Measurements from ENCODE around the gene TMEM81. TPM values are rescaled to one million over a fixed set of nuclear protein-coding genes. Genes with fewer than 3 reads are reported as not detected.

Gene TMEM81
- total and polyA plus RNA-seq, 2 of the 8 experiments (the other 6 are each of a cell fraction or from before 2014, with no cell fraction given): 2.1 to 5.9 TPM

DNA sequence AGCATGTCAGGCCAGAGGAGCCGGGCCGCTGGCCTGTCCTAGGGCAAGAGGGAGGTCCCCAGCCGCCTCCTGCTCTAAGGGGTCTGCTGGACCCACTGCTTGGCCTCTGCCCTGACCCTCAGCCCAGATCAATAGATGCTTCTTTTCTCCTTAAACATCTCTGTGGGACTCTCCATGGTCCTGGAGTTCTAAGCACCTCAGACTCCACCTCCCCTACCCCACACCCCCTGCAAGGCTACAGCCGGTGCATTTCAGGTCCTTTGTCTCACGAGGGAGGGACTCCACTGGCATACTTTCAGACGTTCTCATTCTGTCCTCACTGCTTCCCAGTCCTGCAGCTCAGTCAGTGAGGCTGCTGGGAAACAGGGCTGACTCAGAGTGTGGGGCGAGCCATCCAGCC lies 30.2 kb downstream of the TMEM81 start:
- Histone ChIP-seq H3K9me3 (ENCODE audit: insufficient read depth in 2 of 2, low read depth in 1 of 2, low read length in 1 of 2) (no peaks in the 10 kb centered on the region), H4K20me1 (replicated peaks in 1 of 2; ENCODE audit: control insufficient read depth in 1 of 2, insufficient read depth in 2 of 2, low read length in 2 of 2) (peaks cover 2% of the 10 kb centered on the region in 2 experiments), H2BK120ac (replicated peaks; ENCODE audit: low read depth, low read length) (no peak overlapping the region), H3K27me3 (replicated peaks in 1 of 4; ENCODE audit: control insufficient read depth in 3 of 4, extremely low read depth in 1 of 4, insufficient read depth in 3 of 4, low read length in 3 of 4) (no peaks in the 10 kb centered on the region), H3K23me2 (ENCODE audit: low read depth, low read length) (no peaks in the 10 kb centered on the region), H3K4ac (replicated peaks; ENCODE audit: insufficient read length, low read depth, low read length) (no peak overlapping the region), H3K4me3 (ENCODE audit: extremely low read depth in 1 of 4, insufficient read depth in 2 of 4, low read depth in 3 of 4, low read length in 4 of 4) (no peak overlapping the region), H3K79me2 (ENCODE audit: control insufficient read depth in 1 of 2, insufficient read depth in 2 of 2, low read length in 2 of 2) (no peaks in the 10 kb centered on the region), H4K5ac (ENCODE audit: insufficient read length, low read depth, low read length) (no peak overlapping the region), H2BK12ac (ENCODE audit: low read depth, low read length) (no peak overlapping the region), H3K4me2 (ENCODE audit: insufficient read depth in 1 of 2, low read depth in 2 of 2, low read length in 2 of 2) (no peak overlapping the region), H3K4me1 (replicated peaks in 1 of 4; ENCODE audit: control insufficient read depth in 3 of 4, insufficient read depth in 4 of 4, low read length in 3 of 4) (no peaks in the 10 kb centered on the region; a peak in 1 of 7 replicates), H2AK5ac (ENCODE audit: low read depth, low read length) (no peak overlapping the region), H2BK15ac (ENCODE audit: low read length) (no peak overlapping the region), H3K18ac (ENCODE audit: extremely low read depth, low read length) (no peak overlapping the region), H4K91ac (replicated peaks; ENCODE audit: insufficient read length, low read length) (no peak overlapping the region), H2AFZ (ENCODE audit: low read length) (no peak overlapping the region), H3K14ac (ENCODE audit: insufficient read length) (no peak overlapping the region), H3K56ac (replicated peaks; ENCODE audit: insufficient read length, low read depth, low read length) (no peak overlapping the region), H4K8ac (ENCODE audit: extremely low read depth, insufficient read depth, low read length) (no peak overlapping the region), H3K79me1 (ENCODE audit: low read depth, low read length) (no peaks in the 10 kb centered on the region), H3K23ac (ENCODE audit: insufficient read length) (no peak overlapping the region), H2BK20ac (ENCODE audit: low read length) (no peak overlapping the region), H3K9ac (replicated peaks in 1 of 4; ENCODE audit: extremely low read depth in 1 of 4, low read depth in 3 of 4, low read length in 3 of 4) (no peak overlapping the region), H3K27ac (ENCODE audit: low read depth, low read length) (no peak overlapping the region), H3K36me3 (ENCODE audit: control insufficient read depth in 2 of 4, insufficient read depth in 4 of 4, low read length in 3 of 4) (no peaks in the 10 kb centered on the region), H2BK5ac (ENCODE audit: low read depth, low read length) (no peak overlapping the region)
- ChIA-PET POLR2A (ENCODE audit: partially characterized antibody) (no interaction called here), CTCF (ENCODE audit: partially characterized antibody) (interaction anchor here (1.0 to 38.9 kb wide), 8 partner anchors 8 to 112 kb away, joined by 4 to 1336 read pairs (median 15); partner anchors contain the start of gene CNTN2)
- FAIRE-seq: no peak
- TF ChIP-seq CBX8 (IDR thresholded peaks at IDR 0.05; ENCODE audit: borderline replicate concordance, low read depth, low read length): no peak
- no peak for TF ChIP-seq POLR2AphosphoS5 (IDR thresholded peaks at IDR 0.05; ENCODE audit: low read depth, low read length)
- no peak for DNase-seq (ENCODE audit: low read depth in 1 of 2, low spot score in 2 of 2)
- 83% methylated on average over 7 of the region's 7 CpGs; no CpG with 5 or more reads in 1 of the 2 experiments for WGBS, 2 experiments (ENCODE audit: extremely low coverage in 1 of 2, insufficient coverage in 1 of 2, insufficient read length in 1 of 2, insufficient replicate concordance in 2 of 2, low coverage in 1 of 2, low lambda C conversion rate in 2 of 2, missing lambda C conversion rate in 1 of 2)
